H9 (cell line): ENCODE data around the gene SRSF2. TPM values are rescaled to one million over a fixed set of nuclear protein-coding genes. Genes with fewer than 3 reads are reported as not detected.

Experiments used
- DNase-seq: peaks from one replicate; pipeline ENCODE4 v3.0.0-alpha.2; 2017
- H2AFZ ChIP-seq: one replicate; pipeline ENCODE4 v1.6.1; 2013; ENCODE audit warnings: mild to moderate bottlenecking, low read length, control low read depth, moderate library complexity
- H2AK5ac ChIP-seq: 2 replicates; pipeline ENCODE4 v1.6.1; 2013; ENCODE audit warnings: low read length, control low read depth, mixed read lengths; ENCODE audit not compliant: insufficient read length
- H2BK120ac ChIP-seq: one replicate; pipeline ENCODE4 v1.6.1; 2013; ENCODE audit warnings: low read depth, mild to moderate bottlenecking, low read length, control low read depth, inconsistent platforms; ENCODE audit not compliant: poor library complexity, severe bottlenecking
- H2BK12ac ChIP-seq: 2 replicates; pipeline ENCODE4 v1.6.1; 2013; ENCODE audit warnings: low read length, control low read depth, mixed read lengths, low read depth; ENCODE audit not compliant: insufficient read length
- H2BK15ac ChIP-seq: 2 replicates; pipeline ENCODE4 v1.6.1; 2013; ENCODE audit warnings: low read depth, low read length, control low read depth
- H2BK20ac ChIP-seq: one replicate; pipeline ENCODE4 v1.6.1; 2013; ENCODE audit warnings: low read depth, mild to moderate bottlenecking, low read length, control low read depth, inconsistent platforms; ENCODE audit not compliant: poor library complexity, severe bottlenecking
- H2BK5ac ChIP-seq: 2 replicates; pipeline ENCODE4 v1.6.1; 2013; ENCODE audit warnings: low read length, control low read depth, mixed read lengths; ENCODE audit not compliant: insufficient read length
- H3K14ac ChIP-seq: 2 replicates; pipeline ENCODE4 v1.6.1; 2013; ENCODE audit warnings: low read length, control low read depth; ENCODE audit not compliant: insufficient read depth
- H3K18ac ChIP-seq: 2 replicates; pipeline ENCODE4 v1.6.1; 2013; ENCODE audit warnings: low read depth, mild to moderate bottlenecking, mixed read lengths, low read length, control low read depth; ENCODE audit not compliant: insufficient read length
- H3K23ac ChIP-seq: 2 replicates; pipeline ENCODE4 v1.6.1; 2013; ENCODE audit warnings: low read length, control low read depth, mixed read lengths, low read depth; ENCODE audit not compliant: insufficient read length
- H3K23me2 ChIP-seq: 2 replicates; pipeline ENCODE4 v1.6.1; 2013; ENCODE audit warnings: low read depth, mild to moderate bottlenecking, mixed read lengths, low read length, control low read depth; ENCODE audit not compliant: insufficient read length, poor library complexity, severe bottlenecking
- H3K27ac ChIP-seq: 2 replicates; pipeline ENCODE4 v1.5.1; 2013; ENCODE audit warnings: low read length, control low read depth, mixed read lengths, low read depth; ENCODE audit not compliant: insufficient read length
- H3K27me3 ChIP-seq: 2 replicates; pipeline ENCODE4 v1.6.1; 2013; ENCODE audit warnings: low read length, control low read depth, inconsistent platforms; ENCODE audit not compliant: insufficient read depth
- H3K4ac ChIP-seq: 2 replicates; pipeline ENCODE4 v1.6.1; 2013; ENCODE audit warnings: low read depth, mild to moderate bottlenecking, control low read depth, inconsistent platforms, low read length, moderate library complexity
- H3K4me1 ChIP-seq: 2 replicates; pipeline ENCODE4 v1.6.1; 2013; ENCODE audit warnings: low read length, control low read depth, inconsistent platforms; ENCODE audit not compliant: insufficient read depth
- H3K4me2 ChIP-seq: 2 replicates; pipeline ENCODE4 v1.6.1; 2013; ENCODE audit warnings: low read length, control low read depth, mixed read lengths; ENCODE audit not compliant: insufficient read length, insufficient read depth
- H3K56ac ChIP-seq: 2 replicates; pipeline ENCODE4 v1.6.1; 2013; ENCODE audit warnings: low read depth, mild to moderate bottlenecking, mixed read lengths, low read length, control low read depth; ENCODE audit not compliant: insufficient read length
- H3K79me1 ChIP-seq: 2 replicates; pipeline ENCODE4 v1.6.1; 2013; ENCODE audit warnings: low read depth, mild to moderate bottlenecking, moderate library complexity, low read length, control low read depth, inconsistent platforms; ENCODE audit not compliant: insufficient read depth, poor library complexity, severe bottlenecking
- H3K79me2 ChIP-seq: 2 replicates; pipeline ENCODE4 v1.6.1; 2013; ENCODE audit warnings: low read length, control low read depth, inconsistent platforms; ENCODE audit not compliant: insufficient read depth
- H3K9ac ChIP-seq: 2 replicates; pipeline ENCODE4 v1.6.1; 2013; ENCODE audit warnings: low read length, control low read depth, mixed read lengths; ENCODE audit not compliant: insufficient read length; ENCODE audit errors: extremely low read depth
- H3K9me3 ChIP-seq: one replicate; pipeline ENCODE4 v1.6.1; 2013; ENCODE audit warnings: low read depth, low read length, inconsistent platforms; ENCODE audit not compliant: control insufficient read depth
- H3T11ph ChIP-seq: one replicate; pipeline ENCODE4 v1.6.1; 2013; ENCODE audit warnings: mild to moderate bottlenecking, low read length, control low read depth, inconsistent platforms
- H4K20me1 ChIP-seq: one replicate; pipeline ENCODE4 v1.6.1; 2013; ENCODE audit not compliant: control insufficient read depth, insufficient read length, insufficient read depth
- H4K5ac ChIP-seq: 2 replicates; pipeline ENCODE4 v1.6.1; 2013; ENCODE audit warnings: low read depth, mild to moderate bottlenecking, mixed read lengths, low read length, control low read depth; ENCODE audit not compliant: insufficient read length
- H4K8ac ChIP-seq: replicated peaks from 2 replicates; pipeline ENCODE4 v1.6.1; 2013; ENCODE audit warnings: low read length, control low read depth, mixed read lengths, low read depth; ENCODE audit not compliant: insufficient read length
- H4K91ac ChIP-seq: 2 replicates; pipeline ENCODE4 v1.6.1; 2013; ENCODE audit warnings: low read depth, mild to moderate bottlenecking, moderate library complexity, mixed read lengths, low read length, control low read depth; ENCODE audit not compliant: insufficient read length
- H3K27ac Mint-ChIP-seq, 3 experiments: 2 replicates in 2 of 3; 3 replicates in 1 of 3; pipeline ENCODE4 v1.8.0; 2020 to 2021; ENCODE audit warnings: mixed read lengths in 3 of 3, mild to moderate bottlenecking in 1 of 3, moderate library complexity in 1 of 3
- H3K27me3 Mint-ChIP-seq: 2 replicates; pipeline ENCODE4 v1.8.0; 2021; ENCODE audit warnings: low read depth, mild to moderate bottlenecking, moderate library complexity, mixed read lengths
- H3K36me3 Mint-ChIP-seq, 3 experiments: 2 replicates in 2 of 3; 3 replicates in 1 of 3; pipeline ENCODE4 v1.8.0; 2020 to 2021; ENCODE audit warnings: low read depth in 3 of 3, mixed read lengths in 3 of 3; ENCODE audit not compliant: insufficient read depth in 1 of 3
- H3K4me1 Mint-ChIP-seq, 2 experiments: 2 replicates each; pipeline ENCODE4 v1.8.0; 2020; ENCODE audit warnings: mixed read lengths in 2 of 2
- H3K4me3 Mint-ChIP-seq, 2 experiments: 2 replicates in 1 of 2; 3 replicates in 1 of 2; pipeline ENCODE4 v1.8.0; 2020 to 2021; ENCODE audit warnings: mild to moderate bottlenecking in 2 of 2, mixed read lengths in 2 of 2, moderate library complexity in 1 of 2
- H3K9me3 Mint-ChIP-seq, 2 experiments: 2 replicates in 1 of 2; 3 replicates in 1 of 2; pipeline ENCODE4 v1.8.0; 2020; ENCODE audit warnings: mild to moderate bottlenecking in 2 of 2, mixed read lengths in 2 of 2, moderate library complexity in 1 of 2
- CTCF ChIP-seq: fragments of 200-600 bp; sonication (generic); conservative IDR thresholded peaks from 3 replicates; pipeline ENCODE4 v1.8.0; 2021; ENCODE audit warnings: antibody characterized with exemption, mild to moderate bottlenecking
- WGBS: extraction: QIAGEN DNeasy Blood & Tissue Kit; methylation state at CpG from one replicate; pipeline ENCODE4 v1.1.7; 2013; ENCODE audit warnings: missing lambda C conversion rate, low lambda C conversion rate, mixed read lengths; ENCODE audit not compliant: insufficient read length; ENCODE audit errors: extremely low coverage; 5-methylcytosine and 5-hydroxymethylcytosine counted together
- total RNA-seq: library from RNA; stranded (reverse); gene quantifications from 2 replicates; pipeline ENCODE4 v1.2.1, GENCODE V29; 2021

SRSF2 gene
- total RNA-seq, 1 experiment from 2014 or later, result 578 TPM

- H3K4me2 ChIP-seq, result no peak overlapping the region
- H3K23me2 ChIP-seq, result peaks cover 3% of the 10 kb centered on the region
- H3K56ac ChIP-seq, result no peak overlapping the region
- H2BK12ac ChIP-seq, result no peak overlapping the region
- H3K79me2 ChIP-seq, result no peaks in the 10 kb centered on the region
- H3K36me3 Mint-ChIP-seq, result no peaks in the 10 kb centered on the region
- H2BK5ac ChIP-seq, result no peak overlapping the region
- no peak overlapping the region for H3K9ac ChIP-seq
- no peak for TF ChIP-seq CTCF
- H3K79me1 ChIP-seq, result no peaks in the 10 kb centered on the region
- no peak overlapping the region for H2AK5ac ChIP-seq
- H3K4me1 Mint-ChIP-seq, result peaks cover 34 to 58% of the 10 kb centered on the region in 2 experiments
- H3T11ph ChIP-seq, result no peak overlapping the region
- no peak overlapping the region for H4K8ac ChIP-seq
- H2BK120ac ChIP-seq, result no peak overlapping the region
- H3K23ac ChIP-seq, result no peak overlapping the region
- H3K18ac ChIP-seq, result peak overlapping the region; percentile 46
- peak overlapping the region in 1 of 2 experiments; percentile 42; a peak in 1 of 5 replicates for H3K4me3 Mint-ChIP-seq
- H3K27me3 Mint-ChIP-seq, result peaks cover 2% of the 10 kb centered on the region
- DNase-seq, result no peak
- no peaks in the 10 kb centered on the region for H3K9me3 Mint-ChIP-seq
- H4K5ac ChIP-seq, result no peak overlapping the region
- H2AFZ ChIP-seq, result no peak overlapping the region
- no peak overlapping the region for H3K4ac ChIP-seq
- no peak overlapping the region for H4K91ac ChIP-seq
- H3K4me1 ChIP-seq, result peaks cover 5% of the 10 kb centered on the region; the same call in 1 of the 2 replicates
- H3K9me3 ChIP-seq, result no peaks in the 10 kb centered on the region
- H3K27ac ChIP-seq, result no peak overlapping the region
- H3K27me3 ChIP-seq, result no peaks in the 10 kb centered on the region
- H3K27ac Mint-ChIP-seq, result peak overlapping the region in 2 of 3 experiments; percentile 25 to 90; a peak in 2 of 7 replicates
- no peak overlapping the region for H3K14ac ChIP-seq
- no peaks in the 10 kb centered on the region for H4K20me1 ChIP-seq
- whole genome bisulfite sequencing, result no CpG with 5 or more reads among the region's 17 CpGs
- H2BK20ac ChIP-seq, result no peak overlapping the region
- H2BK15ac ChIP-seq, result no peak overlapping the region
Observed at GRCh38 chr17:76697702-76698465, 39.2 kb downstream of the SRSF2 start.
